IPS DF 6.9 (cell line): ENCODE results near the gene FGFR3.

ENCODE experiments used
- DNase-seq: peaks from one replicate; pipeline ENCODE4 v3.0.0-alpha.2; 2013; ENCODE audit warnings: low read depth, low spot score
- H3K27ac ChIP-seq: one replicate; pipeline ENCODE4 v1.5.1; 2013; ENCODE audit warnings: low read length, control low read depth
- H3K27me3 ChIP-seq: 2 replicates; pipeline ENCODE4 v1.6.1; 2013; ENCODE audit warnings: mild to moderate bottlenecking, low read length; ENCODE audit not compliant: control insufficient read depth, insufficient read depth
- H3K36me3 ChIP-seq: 2 replicates; pipeline ENCODE4 v1.6.1; 2013; ENCODE audit warnings: low read length; ENCODE audit not compliant: control insufficient read depth, insufficient read depth
- H3K4me1 ChIP-seq: 2 replicates; pipeline ENCODE4 v1.6.1; 2013; ENCODE audit warnings: low read length; ENCODE audit not compliant: control insufficient read depth, insufficient read depth
- H3K4me3 ChIP-seq: 2 replicates; pipeline ENCODE4 v1.5.1; 2013; ENCODE audit warnings: mild to moderate bottlenecking, low read length
- H3K9me3 ChIP-seq: 2 replicates; pipeline ENCODE4 v1.6.1; 2013; ENCODE audit warnings: low read length, inconsistent platforms; ENCODE audit not compliant: control insufficient read depth, insufficient read depth
- WGBS: extraction: QIAGEN DNeasy Blood & Tissue Kit; methylation state at CpG from one replicate; pipeline ENCODE4 v1.1.7; 2013; ENCODE audit warnings: mixed read lengths, missing lambda C conversion rate; ENCODE audit not compliant: insufficient read length, insufficient coverage; 5-methylcytosine and 5-hydroxymethylcytosine counted together

The FGFR3 gene

DNA sequence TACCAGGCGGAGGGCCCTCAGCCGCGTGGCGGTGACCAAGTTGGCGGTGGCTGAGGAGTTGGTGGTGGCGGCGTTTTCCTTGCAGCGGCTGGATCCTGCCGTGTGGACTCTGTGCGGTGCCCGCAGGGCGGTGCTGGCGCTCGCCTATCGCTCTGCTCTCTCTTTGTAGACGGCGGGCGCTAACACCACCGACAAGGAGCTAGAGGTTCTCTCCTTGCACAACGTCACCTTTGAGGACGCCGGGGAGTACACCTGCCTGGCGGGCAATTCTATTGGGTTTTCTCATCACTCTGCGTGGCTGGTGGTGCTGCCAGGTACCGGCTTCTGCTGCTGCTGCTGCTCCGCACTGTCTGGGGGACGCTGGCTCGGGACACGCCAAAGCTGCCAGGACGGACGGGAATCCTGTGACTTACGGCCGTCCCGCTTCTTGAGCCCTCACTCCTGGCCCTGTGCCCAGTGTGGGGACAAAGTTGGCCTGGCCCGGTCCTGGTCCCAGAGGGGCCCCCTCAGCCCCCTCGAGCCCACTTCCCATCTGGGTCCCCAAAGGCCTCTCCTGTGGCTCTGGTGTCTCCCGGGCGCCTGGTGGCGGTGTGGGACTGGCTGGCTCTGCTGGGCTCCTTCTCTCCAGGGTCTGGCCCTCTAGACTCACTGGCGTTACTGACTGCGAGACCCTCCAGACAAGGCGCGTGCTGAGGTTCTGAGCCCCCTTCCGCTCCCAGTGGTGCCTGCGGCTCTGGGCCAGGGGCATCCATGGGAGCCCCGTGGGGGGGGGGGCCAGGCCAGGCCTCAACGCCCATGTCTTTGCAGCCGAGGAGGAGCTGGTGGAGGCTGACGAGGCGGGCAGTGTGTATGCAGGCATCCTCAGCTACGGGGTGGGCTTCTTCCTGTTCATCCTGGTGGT is 10.7 kb downstream of the FGFR3 start:
- H3K27me3 ChIP-seq, result no peaks in the 10 kb centered on the region
- no peaks in the 10 kb centered on the region for H3K9me3 ChIP-seq
- H3K36me3 ChIP-seq, result peaks cover 30% of the 10 kb centered on the region
- WGBS, result no CpG with 5 or more reads among the region's 51 CpGs
- no peaks in the 10 kb centered on the region for H3K4me1 ChIP-seq
- no peak for DNase-seq
- H3K27ac ChIP-seq, result no peak overlapping the region
- H3K4me3 ChIP-seq, result no peak overlapping the region

DNA sequence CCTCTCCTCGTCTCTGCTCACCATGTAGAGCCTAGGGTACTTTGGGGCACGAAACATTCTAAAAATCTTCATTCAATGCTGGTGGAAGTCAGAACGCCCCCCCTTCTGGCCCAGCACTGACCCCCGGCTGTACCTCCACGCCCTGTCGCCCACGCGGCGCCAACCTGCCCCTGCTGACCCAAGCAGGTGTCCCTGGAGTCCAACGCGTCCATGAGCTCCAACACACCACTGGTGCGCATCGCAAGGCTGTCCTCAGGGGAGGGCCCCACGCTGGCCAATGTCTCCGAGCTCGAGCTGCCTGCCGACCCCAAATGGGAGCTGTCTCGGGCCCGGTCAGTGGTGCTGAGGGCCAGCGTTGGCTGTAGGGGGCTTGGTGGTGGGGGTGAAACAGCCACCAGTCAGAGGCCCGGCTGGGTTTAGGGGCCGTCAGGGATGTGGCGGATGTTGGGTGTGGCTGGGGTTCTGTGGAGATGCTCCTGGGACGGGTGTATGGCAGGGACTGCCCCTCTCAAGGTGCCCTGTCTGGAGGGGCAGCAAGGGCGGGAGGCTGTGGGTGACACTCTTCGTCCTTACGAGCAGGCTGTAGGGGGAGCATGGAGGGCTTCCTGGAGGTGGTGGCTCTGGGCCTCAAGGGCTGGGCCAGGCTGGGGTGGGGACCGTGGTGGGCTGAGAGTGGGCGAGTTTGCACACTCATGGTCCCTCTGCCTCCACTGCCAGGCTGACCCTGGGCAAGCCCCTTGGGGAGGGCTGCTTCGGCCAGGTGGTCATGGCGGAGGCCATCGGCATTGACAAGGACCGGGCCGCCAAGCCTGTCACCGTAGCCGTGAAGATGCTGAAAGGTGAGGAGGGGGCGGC is 11.8 kb downstream of the FGFR3 start:
- Histone ChIP-seq H3K27ac (no peak overlapping the region), H3K9me3 (no peaks in the 10 kb centered on the region), H3K36me3 (peaks cover 30% of the 10 kb centered on the region), H3K4me3 (no peak overlapping the region), H3K27me3 (no peaks in the 10 kb centered on the region), H3K4me1 (no peaks in the 10 kb centered on the region)
- DNase-seq, result no peak
- no CpG with 5 or more reads among the region's 37 CpGs for WGBS

DNA sequence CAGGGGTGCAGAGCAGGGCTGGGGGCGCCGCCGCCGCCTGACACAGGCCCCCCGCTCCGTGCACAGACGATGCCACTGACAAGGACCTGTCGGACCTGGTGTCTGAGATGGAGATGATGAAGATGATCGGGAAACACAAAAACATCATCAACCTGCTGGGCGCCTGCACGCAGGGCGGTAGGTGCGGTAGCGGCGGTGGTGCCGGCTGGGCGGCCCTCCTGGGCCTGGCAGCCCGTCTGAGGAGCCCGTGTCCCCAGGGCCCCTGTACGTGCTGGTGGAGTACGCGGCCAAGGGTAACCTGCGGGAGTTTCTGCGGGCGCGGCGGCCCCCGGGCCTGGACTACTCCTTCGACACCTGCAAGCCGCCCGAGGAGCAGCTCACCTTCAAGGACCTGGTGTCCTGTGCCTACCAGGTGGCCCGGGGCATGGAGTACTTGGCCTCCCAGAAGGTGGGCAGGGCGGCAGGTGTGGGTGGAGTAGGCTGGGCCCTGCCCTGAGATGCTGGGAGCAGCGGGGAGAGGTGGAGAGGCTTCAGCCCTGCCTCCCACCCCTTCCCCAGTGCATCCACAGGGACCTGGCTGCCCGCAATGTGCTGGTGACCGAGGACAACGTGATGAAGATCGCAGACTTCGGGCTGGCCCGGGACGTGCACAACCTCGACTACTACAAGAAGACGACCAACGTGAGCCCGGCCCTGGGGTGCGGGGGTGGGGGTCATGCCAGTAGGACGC is 12.6 kb downstream of the FGFR3 start:
- H3K27me3 ChIP-seq, result no peaks in the 10 kb centered on the region
- no peaks in the 10 kb centered on the region for H3K4me1 ChIP-seq
- H3K4me3 ChIP-seq, result no peak overlapping the region
- no peaks in the 10 kb centered on the region for H3K9me3 ChIP-seq
- H3K36me3 ChIP-seq, result peaks cover 30% of the 10 kb centered on the region
- no CpG with 5 or more reads among the region's 47 CpGs for WGBS
- no peak for DNase-seq
- no peak overlapping the region for H3K27ac ChIP-seq

- no peak for DNase-seq
- Histone ChIP-seq H3K4me3 (0 out of 2 replicates have a peak overlapping the region, but pooled peaks have one; percentile 2), H3K27me3 (no peaks in the 10 kb centered on the region), H3K36me3 (peaks cover 32% of the 10 kb centered on the region), H3K4me1 (no peaks in the 10 kb centered on the region), H3K9me3 (no peaks in the 10 kb centered on the region), H3K27ac (no peak overlapping the region)
- WGBS, result no CpG with 5 or more reads among the region's 11 CpGs
Measured at GRCh38 chr4:1806223-1806564, 13.1 kb downstream of the FGFR3 start.

DNA sequence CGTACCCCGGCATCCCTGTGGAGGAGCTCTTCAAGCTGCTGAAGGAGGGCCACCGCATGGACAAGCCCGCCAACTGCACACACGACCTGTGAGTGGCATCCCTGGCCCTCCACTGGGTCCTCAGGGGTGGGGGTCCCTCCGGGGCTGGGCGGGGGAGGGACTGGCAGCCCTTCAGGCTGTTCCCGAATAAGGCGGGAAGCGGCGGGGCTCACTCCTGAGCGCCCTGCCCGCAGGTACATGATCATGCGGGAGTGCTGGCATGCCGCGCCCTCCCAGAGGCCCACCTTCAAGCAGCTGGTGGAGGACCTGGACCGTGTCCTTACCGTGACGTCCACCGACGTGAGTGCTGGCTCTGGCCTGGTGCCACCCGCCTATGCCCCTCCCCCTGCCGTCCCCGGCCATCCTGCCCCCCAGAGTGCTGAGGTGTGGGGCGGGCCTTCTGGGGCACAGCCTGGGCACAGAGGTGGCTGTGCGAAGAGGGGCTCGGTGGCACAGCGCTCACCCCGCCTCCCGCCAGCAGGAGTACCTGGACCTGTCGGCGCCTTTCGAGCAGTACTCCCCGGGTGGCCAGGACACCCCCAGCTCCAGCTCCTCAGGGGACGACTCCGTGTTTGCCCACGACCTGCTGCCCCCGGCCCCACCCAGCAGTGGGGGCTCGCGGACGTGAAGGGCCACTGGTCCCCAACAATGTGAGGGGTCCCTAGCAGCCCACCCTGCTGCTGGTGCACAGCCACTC is 13.7 kb downstream of the FGFR3 start:
- Histone ChIP-seq H3K4me1 (no peaks in the 10 kb centered on the region), H3K36me3 (peaks cover 29% of the 10 kb centered on the region), H3K4me3 (no peak overlapping the region), H3K27me3 (no peaks in the 10 kb centered on the region), H3K9me3 (no peaks in the 10 kb centered on the region), H3K27ac (no peak overlapping the region)
- DNase-seq, result no peak
- WGBS, result no CpG with 5 or more reads among the region's 41 CpGs

GRCh38 chr4:1807332-1807777 is 14.3 kb downstream of the FGFR3 start:
- Histone ChIP-seq H3K9me3 (no peaks in the 10 kb centered on the region), H3K27ac (no peak overlapping the region), H3K36me3 (peaks cover 28% of the 10 kb centered on the region), H3K4me3 (no peak overlapping the region), H3K27me3 (no peaks in the 10 kb centered on the region), H3K4me1 (no peaks in the 10 kb centered on the region)
- no CpG with 5 or more reads among the region's 16 CpGs for WGBS
- DNase-seq, result no peak

GRCh38 chr4:1808396-1808795 is 15.3 kb downstream of the FGFR3 start:
- H3K9me3 ChIP-seq, result no peaks in the 10 kb centered on the region
- no CpG with 5 or more reads among the region's 6 CpGs for WGBS
- no peak overlapping the region for H3K27ac ChIP-seq
- H3K27me3 ChIP-seq, result no peaks in the 10 kb centered on the region
- no peaks in the 10 kb centered on the region for H3K4me1 ChIP-seq
- no peak overlapping the region for H3K4me3 ChIP-seq
- H3K36me3 ChIP-seq, result peaks cover 21% of the 10 kb centered on the region
- no peak for DNase-seq

GRCh38 chr4:1808851-1809753 is 16.0 kb downstream of the FGFR3 start:
- H3K4me1 ChIP-seq, result no peaks in the 10 kb centered on the region
- H3K36me3 ChIP-seq, result peaks cover 24% of the 10 kb centered on the region
- no peak overlapping the region for H3K4me3 ChIP-seq
- WGBS, result no CpG with 5 or more reads among the region's 11 CpGs
- DNase-seq, result no peak
- no peaks in the 10 kb centered on the region for H3K9me3 ChIP-seq
- H3K27me3 ChIP-seq, result no peaks in the 10 kb centered on the region
- no peak overlapping the region for H3K27ac ChIP-seq

- Histone ChIP-seq H3K27me3 (no peaks in the 10 kb centered on the region), H3K9me3 (no peaks in the 10 kb centered on the region), H3K27ac (no peak overlapping the region), H3K36me3 (peaks cover 23% of the 10 kb centered on the region), H3K4me3 (no peak overlapping the region), H3K4me1 (no peaks in the 10 kb centered on the region)
- DNase-seq, result peak; percentile 82
- WGBS, result no CpG with 5 or more reads among the region's 15 CpGs
Measured at GRCh38 chr4:1809754-1810502, 16.8 kb downstream of the FGFR3 start.
